GM21737 (cell line): ENCODE data around the gene NT5DC1.
A peak's percentile ranks its signal among the peaks of the same experiment; 100 is the strongest.

Experiments
- ATAC-seq: cut with Tn5 transposase; IDR thresholded peaks from one replicate; pipeline ENCODE4 v1.9.1; 2021; ENCODE audit warnings: mild to moderate bottlenecking, moderate library complexity; ENCODE audit not compliant: unreplicated experiment

NT5DC1 gene

DNA sequence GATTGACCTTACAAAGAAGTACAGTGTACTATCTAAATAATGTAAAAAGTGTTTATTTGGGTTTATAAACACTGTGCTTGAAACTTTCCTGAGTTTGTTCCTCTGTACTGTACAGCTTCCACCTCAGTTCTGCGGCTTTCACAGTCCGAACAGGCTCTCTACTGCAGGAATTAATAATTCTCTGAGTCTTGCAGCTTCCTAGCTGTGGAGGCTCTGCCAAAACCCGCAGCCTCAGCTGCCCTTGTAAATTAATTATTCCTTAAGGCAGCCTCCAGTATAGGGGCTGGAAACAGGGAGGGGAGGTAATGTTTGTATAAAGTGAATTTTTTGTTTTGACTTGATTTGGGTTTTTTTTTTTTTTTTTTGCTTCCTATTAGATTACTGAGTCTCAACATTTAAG lies 134.0 kb downstream of the NT5DC1 start:
- no peak for ATAC-seq

DNA sequence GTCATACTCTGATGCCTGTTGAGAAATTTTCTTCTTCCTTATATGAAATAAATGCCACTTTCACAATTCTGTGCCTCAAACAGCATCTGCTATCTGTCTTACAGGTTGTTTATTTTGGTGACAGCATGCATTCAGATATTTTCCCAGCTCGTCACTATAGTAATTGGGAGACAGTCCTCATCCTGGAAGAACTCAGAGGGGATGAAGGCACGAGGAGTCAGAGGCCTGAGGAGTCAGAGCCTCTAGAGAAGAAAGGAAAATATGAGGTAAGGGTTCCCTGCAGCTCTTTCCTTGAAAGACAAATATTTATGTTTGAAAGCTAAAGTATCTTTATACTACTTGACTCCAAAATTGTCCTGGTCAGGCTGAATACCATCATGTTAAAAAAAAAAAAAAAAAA lies 137.4 kb downstream of the NT5DC1 start:
- ATAC-seq = no peak

DNA sequence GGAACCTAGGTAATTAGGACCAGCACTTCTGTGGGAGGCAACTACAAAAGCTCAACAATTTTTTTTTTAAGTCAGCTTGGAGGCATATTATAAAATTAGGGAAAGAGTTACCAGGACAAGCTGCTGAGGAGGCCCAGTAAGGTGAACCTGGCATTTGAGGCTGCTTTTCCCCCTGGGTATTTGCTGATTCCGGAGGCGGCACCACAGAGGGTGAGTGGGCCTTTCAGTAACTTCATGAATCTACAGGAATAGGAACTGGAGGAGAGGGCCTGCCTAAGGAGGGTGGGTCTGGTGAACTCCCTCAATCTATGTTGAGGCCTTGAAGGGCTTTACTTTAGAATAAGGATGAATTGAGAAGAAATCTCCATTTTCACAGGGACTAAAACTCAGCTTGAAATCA lies 138.6 kb downstream of the NT5DC1 start:
- ATAC-seq = no peak

DNA sequence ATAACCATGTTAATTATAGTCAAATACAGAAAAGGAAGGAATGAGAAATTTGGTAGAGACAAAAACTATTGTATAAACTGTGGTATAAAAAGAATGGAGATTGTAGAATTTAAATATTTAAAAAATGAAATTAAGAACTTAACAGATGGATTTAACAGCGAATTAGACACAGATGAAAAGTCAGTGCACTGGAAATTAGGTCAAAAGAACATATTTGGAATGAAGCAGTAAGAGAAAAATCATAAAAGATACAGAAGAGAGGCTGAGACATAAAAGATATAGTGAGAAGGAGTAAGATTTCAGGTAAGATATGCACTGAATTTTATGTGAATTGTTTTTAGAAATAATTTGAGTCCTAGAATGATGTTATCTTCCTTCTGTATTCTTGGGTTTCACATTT lies 139.2 kb downstream of the NT5DC1 start:
- ATAC-seq = no peak

DNA sequence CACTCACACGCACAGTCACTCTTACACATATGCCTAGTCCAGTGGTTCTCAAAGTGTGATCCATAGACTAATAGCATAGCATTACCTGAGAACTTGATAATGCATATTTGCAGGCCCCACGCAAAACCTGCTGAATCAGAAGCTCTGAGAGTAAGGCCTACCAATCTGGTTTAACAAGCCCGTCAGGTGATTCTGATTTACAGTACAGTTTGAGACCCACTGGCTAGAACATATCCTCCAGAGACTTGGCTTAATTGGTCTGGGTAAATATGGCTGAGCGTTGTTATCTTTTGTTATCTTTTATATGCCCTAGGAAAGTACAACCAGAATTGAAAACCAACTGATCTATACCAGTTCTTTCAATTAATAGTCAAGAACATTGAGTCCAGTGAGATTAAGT lies 143.6 kb downstream of the NT5DC1 start:
- no peak for ATAC-seq

DNA sequence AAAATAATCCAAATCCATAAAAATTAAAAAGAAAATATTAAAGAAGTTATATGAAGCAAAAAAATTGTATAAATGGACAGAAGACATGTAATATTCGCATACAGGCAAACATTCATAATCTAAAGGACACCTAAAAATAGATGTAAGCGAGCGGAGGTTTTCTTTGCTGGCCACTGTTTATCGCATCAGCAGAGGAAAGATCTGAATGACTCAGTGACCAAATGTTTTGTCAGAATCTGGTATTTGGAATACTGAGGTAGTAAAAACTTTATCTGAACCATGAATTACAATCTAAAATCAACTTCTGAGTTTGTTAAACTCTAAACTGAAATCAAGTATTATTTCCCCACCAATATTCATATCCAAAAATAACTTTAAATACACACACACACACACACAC lies 145.4 kb downstream of the NT5DC1 start:
- ATAC-seq = no peak

DNA sequence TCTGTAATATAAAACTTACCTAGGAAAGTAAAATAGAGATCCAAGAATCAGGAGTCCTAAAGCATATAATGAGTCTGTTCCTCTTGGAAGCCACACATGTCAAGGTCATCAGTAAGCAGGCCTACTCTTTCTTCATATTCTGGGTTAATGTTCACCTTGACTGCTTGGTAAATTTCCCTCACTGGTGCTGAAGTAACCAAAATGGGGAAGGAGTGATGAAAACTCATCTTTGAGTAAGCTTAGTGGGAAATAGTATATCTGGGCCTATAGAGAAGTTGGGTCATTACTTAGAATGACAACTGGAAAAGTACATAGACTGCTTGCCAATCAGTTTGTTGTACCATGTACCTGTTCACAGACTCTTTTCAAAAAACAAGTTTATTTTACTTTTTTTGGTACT lies 146.6 kb downstream of the NT5DC1 start:
- no peak for ATAC-seq

DNA sequence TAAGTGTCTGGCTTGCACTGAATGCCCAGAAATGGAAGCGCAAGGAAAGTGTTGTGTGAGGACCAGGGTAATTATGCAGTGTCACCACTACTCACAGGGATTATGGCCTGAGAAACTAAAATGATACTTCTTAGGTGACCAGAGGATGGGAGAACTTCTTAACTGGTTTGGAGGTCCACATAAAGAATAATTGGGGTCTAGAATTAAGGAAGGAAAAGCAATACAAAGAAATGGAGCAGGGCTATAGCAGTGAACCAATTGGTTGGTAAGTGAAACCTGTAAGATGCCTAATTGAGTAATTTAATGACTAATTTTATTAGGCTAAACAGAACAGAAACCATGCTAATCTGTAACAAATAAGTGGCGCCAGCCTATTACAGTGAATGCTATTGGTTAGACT lies 147.9 kb downstream of the NT5DC1 start:
- no peak for ATAC-seq

DNA sequence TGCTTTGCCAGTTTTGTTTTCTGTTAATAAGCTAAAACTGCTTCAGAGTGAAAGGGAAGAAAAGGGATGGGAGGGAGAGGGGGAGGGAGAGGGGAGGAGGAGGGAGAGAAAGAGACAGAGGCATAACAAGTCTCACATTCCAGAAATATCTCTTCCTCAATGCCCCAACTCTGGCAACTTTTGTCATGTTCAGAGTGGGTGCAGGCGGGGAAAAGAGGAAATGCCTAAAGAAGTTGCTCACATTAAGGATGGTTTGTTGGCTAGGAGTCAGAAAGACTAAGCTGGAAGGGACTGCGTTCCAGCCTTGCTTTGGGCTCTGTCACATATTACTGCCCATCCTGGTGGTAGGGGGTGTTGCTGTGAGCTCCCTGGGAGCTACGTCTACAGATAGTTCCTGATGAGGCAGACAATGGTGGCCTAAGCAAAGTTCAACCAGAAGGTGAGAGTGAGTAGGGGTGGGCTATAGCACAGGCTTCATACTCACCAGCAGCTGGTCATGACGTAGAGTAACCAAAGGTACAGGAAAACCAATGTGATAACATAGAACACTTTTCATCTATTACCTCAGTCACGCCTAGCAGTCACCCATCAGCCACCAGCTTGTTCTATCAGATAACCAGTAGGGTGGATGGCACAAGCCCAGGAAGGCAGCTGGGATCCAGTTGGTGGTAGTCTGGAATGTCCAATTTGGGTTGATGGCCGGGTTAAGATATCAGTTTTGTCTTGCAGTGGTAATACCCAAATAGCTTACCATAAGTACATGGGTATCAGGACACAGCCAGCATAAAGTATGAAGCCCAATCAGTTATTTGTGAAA lies 151.1 kb downstream of the NT5DC1 start:
- no peak for ATAC-seq

DNA sequence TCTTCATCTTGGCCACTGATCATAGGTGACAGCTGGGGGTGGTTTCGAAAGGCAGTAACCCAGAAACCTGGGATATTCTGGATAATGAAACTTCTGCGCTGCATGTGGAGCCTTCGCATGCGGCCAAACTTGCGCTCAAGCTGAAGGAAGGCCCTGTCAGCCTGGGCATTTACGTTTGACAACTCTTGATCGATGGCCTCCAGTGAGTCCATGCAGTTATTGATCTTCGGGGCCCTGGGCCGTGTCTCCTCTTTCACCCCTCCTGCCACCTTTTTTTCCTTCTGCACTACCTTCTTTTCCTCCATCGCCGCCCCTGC lies 152.5 kb downstream of the NT5DC1 start:
- no peak for ATAC-seq

DNA sequence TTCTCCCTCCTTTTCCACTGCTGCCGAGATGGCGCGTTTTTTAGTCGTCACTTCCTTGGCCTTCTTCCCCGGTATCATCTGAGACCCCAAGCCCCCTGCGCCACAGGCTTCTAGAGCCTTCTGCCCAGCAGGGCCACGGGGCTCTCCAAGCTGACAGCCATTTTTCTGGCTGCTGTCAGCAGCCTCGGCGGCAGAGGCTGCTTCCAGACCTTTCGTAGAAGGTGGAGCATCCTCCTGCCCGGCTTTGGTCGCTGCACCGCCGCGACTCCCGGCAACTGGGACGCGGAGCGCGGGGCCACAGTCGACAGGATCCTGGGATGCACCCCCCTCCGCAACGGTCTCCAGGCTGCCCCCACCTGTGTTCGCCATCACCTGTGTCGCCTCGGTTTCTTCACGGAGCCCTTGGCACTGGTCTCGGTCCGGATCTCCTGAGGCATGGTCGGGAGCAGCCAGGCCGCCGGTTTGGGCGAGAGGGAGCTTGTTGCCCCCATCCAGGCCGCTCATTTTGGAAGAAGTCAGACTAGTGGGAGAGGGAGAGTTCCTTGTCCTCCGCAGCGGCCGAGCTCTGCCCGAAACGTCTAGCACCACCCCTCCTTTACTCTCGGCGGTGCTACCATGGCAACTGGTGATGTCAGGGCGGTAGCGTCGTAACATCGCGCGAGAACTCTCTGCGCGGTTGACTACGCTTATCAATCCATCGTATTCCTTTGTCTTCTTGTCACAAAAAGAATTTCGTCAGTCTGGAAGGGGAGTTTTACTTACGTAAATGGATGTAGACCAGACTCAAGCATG lies 153.0 kb downstream of the NT5DC1 start, which contains the start of gene TSPYL4:
TSPYL4 (minus strand) TSS at position 571 of the 792 bp plus-strand sequence; CDS start at position 504, 67 bp downstream.
- peak; percentile 99 for ATAC-seq

DNA sequence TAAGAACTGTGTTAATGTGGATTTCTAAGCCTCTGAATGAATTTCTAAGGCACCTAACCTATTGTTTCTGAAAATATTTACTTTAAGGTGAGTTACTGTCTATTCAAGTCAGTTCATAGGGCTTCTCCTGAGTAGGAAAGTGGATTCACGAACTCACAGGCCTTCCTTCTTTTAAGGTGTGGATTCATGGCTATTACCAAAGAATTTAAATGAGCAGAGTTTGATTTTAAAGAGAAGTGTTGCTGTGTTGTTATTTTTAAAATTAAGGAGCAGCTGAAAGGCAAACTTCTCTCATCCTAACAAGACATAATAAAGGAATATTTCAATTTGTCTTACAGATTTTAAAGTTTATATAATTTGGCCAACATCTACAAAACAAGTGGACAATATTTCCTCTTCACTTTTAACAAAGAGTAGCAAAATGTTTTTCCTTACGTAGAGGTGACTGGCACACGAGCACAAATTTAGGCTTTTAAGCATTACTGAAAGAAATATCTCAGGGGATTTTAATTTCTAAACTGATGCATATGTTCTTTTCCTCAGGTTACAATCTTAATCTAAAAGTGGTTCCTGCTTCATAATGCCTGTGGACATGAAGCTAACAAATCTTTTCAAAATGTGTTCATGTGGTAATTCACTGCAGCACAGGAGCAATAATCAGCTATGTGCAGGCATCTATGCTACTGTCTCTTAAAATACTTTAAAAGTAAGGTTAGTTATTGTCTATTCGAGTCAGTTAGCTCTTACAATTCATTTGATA lies 153.8 kb downstream of the NT5DC1 start:
- ATAC-seq = peak; percentile 19

DNA sequence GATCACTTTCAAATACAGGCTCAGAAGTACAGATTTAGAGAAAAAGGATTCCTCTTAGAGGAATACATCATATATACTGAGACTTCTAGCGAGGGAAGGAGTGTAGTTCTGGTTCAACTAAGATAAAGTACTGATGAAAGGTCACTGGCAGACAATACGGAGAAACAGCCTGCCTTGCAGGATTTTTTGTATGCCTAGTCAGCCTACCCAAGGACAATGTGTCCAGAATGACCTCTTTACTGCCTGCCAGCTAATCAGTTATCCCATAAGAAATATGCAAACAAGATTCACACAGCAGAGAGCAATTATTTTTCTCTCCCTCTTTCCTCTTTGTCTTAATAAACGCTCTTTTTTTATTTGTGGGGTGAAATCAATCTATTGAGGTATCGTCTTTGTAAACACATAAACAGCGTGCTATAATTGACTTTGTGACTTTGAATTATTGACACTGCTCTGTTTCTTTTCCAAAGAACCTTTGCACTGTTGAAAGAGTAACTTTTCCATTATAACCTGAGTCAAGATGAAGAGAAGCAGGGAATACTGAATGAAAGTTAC lies 154.7 kb downstream of the NT5DC1 start:
- ATAC-seq = no peak

DNA sequence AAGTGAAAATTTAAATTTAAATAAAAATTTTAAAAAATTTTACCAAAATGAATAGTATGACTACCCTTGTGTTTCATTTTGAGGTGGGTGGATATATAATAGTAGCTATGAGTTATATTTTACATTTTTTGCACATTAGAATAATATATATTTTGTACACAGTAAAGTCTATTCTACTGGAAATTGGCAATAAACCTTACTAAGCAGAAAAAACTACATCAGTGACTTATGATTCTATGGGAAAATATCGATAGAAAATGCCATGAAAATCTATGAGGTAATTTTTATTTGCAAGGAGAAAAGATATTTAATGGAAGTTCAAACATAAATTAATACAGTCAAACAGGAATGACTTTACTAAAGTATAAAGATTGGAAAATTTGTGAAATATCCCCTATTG lies 156.0 kb downstream of the NT5DC1 start:
- no peak for ATAC-seq

DNA sequence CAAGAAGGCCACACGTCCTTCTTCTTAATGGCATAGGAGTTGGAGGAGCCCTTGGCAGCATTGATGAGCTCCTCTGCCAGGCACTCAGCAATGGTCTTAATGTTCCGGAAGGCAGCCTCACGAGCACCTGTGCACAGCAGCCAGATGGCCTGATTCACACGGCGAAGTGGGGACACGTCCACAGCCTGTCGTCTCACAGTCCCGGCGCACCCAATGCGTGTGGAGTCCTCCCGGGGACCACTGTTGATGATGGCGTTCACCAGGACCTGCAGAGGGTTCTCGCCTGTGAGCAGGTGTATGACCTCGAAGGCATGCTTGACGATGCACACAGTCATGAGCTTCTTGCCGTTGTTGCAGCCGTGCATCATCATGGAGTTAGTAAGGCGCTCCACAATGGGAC lies 157.9 kb downstream of the NT5DC1 start:
- ATAC-seq = no peak

DNA sequence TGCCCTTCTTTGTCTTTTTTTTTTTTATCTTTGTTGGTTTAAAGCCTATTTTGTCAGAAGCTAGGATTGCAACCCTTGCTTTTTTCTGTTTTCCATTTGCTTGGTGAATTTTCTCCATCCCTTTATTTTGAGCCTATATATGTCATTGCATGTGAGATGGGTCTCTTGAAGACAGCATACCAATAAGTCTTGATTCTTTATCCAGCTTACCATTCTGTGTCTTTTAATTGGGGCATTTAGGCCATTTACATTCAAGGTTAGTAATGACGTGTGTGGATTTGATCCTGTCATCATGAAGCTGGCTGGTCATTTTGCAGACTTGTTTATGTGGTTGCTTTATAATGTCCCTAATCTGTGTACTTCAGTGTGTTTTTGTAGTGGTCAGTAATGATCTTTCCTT lies 162.7 kb downstream of the NT5DC1 start:
- no peak for ATAC-seq

DNA sequence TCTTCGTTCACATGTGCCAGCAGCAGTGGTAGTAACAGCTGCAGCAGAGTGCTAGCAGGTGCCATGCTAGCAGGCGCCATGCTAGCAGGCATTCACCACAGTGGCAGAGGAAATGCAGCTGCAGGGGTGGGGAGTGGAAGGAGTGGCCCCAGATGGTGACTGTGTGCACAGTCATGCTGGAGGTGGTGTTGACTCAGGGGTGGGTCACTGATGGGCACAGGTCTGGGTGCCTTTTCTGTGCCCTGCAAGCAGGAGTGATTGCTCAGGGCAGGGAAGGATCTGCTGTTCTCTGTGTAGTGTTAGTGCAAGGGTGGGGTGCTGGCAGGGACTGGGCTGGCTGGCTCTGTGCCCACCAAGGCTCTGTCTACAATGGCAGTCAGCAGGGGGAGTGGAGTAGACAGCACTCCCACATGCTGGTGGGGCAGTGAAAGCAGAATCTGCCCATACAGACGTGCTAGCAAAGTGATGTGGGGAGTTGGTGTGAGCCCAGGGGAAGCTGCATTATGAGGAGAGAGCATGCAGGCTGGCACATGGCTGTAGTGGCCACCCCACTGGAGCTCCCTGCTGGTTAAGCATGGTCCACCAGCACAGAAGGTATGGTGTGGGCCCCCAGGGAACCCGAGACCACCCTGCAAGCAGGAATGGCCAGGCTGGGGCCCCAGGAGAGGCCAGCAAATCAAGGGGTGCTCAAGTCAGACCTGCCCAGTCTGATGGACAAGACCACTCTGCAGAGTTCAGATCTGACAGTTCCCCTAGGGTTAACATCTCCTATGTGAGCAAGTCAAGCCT lies 164.6 kb downstream of the NT5DC1 start:
- no peak for ATAC-seq

DNA sequence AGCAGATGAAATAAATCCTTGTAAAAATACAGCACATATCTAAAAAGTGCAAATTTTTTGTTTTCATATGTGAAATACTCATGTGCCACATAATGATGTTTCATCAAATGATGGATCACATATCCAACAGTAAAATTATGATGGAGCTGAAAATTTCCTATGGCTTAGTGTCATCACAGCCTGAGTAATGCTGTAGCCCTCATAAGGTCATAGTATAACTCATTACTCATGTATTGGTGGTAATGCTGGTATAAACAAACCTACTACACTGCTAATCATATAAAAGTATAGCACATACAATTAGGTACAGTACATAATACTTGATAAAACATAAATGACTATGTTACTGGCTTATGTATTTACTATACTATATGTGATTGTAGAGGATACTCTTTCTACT lies 166.2 kb downstream of the NT5DC1 start:
- ATAC-seq = no peak

DNA sequence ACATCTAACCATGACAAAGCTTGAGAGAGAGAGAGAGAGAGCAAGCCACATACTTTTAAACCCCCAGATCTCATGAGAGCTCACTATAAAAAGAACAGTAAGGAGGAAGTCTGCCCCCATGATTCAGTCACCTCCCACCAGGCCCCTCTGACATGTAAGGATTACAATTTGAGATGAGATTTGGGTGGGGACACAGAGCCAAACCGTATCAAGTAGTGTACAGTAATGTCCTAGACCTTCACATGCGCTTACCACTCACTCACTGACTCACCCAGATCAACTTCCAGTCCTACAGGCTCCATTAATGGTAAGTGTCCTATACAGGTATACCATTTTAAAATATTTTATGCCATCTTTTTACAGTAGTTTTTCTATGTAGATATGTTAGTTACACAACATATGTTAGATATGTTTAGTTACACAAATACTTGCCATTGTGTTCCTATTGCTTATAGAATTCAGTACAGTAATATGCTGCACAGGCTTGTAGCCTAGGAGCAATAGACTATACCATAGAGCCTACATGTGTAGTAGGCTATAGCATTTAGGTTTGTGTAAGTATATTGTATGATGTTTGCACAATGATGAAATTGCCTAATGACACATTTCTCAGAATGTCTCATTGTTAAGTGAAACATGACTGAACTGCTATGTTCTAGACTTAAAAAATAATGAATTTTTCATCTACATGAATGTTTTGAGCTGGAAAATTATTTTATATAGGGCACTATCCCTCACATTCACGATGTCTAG lies 167.4 kb downstream of the NT5DC1 start:
- no peak for ATAC-seq
